Activated CD4-positive, alpha-beta T cell treated with anti-CD3 and anti-CD28 coated beads, Interleukin-2, amount 50 U/mL, for 24 hours (primary cell): ENCODE results near the gene CDHR2.
A peak's percentile ranks its signal among the peaks of the same experiment; 100 is the strongest.
"Not testable (repeated sequence)": the region's sequence is repeated elsewhere in the genome, so short reads cannot be mapped to it uniquely, and the experiment has no call there.

Experiments used
- DNase-seq, 2 donors: peaks; one replicate each; pipeline ENCODE4 v3.0.0-alpha.2; 2020; ENCODE audit warnings: low read depth in 1 of 2, low spot score in 1 of 2

CDHR2 gene

DNA sequence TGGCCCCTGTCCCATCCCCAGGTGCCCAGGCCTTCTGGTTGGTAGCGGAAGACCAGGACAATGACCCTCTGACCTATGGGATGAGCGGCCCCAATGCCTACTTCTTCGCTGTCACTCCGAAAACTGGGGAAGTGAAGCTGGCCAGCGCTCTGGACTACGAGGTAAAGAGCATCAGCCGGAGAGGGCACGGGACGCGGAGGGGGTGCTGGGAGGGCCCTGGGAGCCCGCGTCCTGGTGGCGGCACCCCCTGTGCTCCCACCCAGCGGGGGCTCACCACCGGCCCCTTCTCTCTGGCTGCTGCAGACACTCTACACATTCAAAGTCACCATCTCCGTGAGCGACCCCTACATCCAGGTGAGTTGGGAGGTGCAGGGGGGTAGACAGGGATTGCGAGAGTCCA lies 19.5 kb downstream of the CDHR2 start:
- no peak for DNase-seq

DNA sequence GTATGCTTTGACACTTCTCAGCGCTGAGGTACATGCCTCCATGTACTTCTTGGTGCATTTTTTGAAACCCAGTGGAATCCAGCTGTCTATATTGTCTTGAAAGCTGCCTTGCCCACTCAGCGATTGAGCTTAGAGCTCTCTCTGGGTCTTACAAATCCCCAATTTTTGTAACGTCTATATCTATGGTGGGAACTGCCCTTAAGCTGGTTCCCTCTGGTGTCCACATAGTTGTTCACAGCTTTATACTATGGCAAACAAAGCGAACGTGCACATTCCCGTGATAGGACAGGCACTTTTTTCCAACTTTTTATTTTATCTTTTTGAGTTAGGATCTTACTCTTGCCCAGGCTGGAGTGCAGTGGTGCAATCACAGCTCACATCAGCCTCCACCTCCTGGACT lies 20.9 kb downstream of the CDHR2 start:
- DNase-seq = no peak

DNA sequence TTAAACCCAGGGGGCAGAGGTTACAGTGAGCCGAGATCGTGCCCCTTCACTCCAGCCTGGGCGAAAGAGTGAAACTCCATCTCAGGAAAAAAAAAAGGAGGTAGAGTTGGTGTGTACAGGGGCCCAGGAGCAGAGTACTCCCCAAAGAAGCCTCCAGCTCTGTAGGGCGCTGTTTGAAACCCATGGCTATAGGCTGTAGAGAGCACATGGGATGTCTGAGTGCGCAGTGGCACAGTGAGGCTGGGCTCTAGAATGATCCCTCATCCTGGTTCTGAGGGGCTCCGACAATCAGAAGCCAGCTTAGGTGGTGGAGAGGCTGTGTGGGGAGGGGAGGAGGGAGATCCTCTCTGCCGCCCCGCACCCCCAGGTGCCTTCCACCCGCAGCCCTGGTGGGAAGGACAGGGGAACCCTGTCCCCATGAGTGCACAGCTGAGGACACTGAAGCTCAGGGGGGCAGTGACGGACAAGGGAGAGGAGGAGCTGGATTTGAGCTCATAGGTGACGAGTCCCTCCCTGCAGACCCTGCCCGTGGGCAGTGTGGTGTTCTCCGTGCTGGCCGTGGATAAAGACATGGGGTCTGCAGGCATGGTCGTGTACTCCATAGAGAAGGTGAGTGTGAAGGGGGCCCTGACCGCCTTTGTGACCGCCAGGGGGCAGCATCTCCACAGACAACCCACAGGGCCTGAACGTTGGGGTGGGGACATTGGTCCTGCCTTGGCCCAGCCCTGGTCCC lies 24.6 kb downstream of the CDHR2 start:
- DNase-seq = peak; percentile 71 to 72

DNA sequence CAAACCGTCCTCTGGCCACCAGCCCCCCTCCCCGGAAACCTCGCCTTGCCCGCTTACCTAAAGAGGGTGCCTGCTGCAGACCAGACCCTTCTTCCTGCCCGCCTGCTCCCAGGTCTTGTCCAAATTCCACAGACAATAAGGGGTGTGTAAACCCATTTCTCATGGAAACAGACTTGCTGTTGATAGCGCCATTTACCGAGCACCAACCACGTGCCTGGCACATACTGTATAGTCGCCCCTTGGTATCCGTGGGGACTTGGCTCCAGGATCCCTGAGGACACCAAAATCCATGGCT lies 25.1 kb downstream of the CDHR2 start:
- no peak for DNase-seq

DNA sequence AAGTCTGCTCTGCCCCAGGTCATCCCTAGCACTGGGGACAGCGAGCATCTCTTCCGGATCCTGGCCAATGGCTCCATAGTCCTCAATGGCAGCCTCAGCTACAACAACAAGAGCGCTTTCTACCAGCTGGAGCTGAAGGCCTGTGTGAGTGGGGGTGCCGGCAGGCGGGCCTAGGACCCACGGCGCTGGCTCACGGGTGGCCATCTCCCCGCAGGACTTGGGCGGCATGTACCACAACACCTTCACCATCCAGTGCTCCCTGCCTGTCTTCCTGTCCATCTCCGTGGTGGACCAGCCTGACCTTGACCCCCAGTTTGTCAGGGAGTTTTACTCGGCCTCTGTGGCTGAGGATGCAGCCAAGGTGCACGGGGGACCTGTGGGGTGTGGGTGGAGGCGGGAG lies 25.9 kb downstream of the CDHR2 start:
- DNase-seq = no peak

DNA sequence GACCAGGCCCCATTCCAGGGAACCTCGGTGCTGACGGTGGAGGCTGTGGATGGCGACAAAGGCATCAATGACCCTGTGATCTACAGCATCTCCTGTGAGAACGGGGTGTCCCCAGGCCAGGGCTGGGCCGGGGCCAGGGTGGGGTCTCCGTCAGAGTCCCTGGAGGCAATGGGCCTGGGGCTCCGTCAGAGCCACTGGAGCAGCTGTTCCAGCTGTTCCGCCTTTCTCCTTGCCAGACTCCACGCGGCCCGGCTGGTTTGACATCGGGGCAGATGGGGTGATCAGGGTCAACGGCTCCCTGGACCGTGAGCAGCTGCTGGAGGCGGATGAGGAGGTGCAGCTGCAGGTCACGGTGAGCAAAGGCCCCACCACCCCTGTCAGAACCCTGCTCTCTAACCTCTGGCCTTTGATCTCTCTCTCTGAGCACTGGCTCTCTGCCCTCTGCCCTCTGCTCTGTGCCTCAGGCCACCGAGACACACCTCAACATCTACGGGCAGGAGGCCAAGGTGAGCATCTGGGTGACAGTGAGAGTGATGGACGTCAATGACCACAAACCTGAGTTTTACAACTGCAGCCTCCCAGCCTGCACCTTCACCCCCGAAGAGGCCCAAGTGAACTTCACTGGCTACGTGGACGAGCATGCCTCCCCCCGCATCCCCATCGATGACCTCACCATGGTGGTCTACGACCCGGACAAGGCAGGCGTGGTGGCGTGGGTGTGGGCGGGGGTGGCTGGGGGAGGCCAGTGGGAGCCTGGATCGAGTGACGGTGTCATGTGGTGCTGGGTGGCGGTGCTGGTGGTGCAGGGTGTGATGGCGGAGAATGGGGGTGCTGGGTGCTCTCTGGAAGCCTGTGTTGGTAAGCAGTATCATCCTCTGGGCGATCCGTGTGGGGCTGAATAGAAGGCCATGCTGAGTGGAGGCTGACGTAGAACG lies 26.6 kb downstream of the CDHR2 start:
- no peak for DNase-seq

DNA sequence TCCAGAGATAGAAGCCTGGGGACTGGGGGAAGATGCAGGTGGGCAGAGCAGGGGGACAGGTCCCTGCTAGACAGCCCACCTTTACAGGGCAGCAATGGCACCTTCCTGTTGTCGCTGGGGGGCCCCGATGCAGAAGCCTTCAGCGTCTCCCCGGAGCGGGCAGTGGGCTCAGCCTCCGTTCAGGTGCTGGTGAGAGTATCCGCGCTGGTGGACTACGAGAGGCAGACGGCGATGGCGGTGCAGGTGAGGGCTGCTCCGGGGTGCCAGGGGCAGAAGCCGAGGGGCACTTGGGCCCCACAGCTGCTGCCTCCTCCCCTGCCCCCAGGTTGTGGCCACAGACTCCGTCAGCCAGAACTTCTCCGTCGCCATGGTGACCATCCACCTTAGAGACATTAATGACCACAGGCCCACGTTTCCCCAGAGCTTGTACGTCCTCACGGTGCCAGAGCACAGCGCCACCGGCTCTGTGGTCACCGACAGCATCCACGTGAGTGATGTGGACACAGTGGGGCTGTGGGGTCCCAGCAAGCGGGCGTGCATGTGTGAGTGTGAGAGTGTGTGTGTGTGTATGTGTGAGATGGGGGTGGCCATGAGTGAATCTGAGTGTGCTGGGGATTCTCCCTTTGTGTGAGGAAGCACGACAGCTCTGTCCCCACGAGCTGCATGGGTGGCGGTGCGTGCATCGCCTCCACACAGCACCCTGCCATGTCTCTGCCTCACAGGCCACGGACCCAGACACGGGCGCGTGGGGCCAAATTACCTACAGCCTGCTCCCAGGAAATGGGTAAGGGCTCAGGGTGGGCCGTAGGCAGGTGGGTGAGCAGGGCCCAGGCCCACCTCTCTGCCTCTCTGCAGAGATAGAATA lies 28.4 kb downstream of the CDHR2 start:
- no peak for DNase-seq

DNA sequence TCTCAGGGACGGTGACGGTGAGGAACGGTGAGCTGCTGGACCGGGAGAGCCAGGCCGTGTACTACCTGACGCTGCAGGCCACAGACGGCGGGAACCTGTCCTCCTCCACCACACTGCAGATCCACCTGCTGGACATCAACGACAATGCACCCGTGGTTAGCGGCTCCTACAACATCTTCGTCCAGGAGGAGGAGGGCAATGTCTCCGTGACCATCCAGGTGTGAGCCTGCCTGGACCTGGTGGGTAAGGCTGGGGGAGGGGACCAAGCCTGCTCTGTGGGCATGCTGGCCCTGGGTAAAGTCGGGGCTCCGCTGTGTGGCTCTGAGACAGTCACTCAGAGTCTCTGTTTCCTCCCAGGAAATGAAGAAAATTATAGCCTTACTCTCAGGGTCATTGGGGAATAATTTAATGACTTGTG lies 29.3 kb downstream of the CDHR2 start:
- no peak for DNase-seq

DNA sequence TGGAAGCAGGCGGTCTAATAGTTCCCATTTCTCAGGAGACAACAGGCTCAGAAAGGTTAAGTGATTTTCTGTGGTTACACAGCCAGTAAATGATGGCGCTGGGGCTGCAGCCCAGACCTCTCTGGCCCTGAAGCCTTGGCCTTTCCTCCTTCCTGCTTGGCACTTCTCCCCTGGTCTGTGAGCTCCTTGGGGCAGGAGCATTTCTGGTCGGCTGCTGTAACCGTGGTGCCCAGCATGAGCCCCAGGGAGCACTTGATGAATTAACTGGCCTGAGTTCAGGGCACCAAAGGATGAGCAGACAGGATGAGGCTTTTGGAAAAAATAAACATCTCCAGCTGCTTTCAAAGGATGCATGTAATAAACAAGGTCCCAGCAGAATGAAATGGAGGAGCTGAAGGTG lies 30.2 kb downstream of the CDHR2 start:
- DNase-seq = no peak

DNA sequence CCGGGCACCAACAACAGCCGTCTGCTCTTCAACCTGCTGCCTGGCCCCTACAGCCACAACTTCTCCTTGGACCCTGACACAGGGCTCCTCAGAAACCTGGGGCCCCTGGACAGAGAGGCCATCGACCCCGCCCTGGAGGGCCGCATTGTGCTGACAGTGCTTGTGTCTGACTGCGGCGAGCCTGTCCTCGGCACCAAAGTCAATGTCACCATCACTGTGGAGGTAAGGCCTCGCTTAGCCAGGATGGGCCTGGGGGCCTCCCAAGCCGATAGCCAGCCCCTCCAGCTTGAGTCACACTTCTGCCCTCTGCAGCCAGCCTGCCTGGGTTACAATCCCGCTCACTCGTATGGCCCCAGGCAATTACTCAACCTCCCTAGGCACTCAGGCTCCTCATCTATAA lies 32.2 kb downstream of the CDHR2 start:
- no peak for DNase-seq

DNA sequence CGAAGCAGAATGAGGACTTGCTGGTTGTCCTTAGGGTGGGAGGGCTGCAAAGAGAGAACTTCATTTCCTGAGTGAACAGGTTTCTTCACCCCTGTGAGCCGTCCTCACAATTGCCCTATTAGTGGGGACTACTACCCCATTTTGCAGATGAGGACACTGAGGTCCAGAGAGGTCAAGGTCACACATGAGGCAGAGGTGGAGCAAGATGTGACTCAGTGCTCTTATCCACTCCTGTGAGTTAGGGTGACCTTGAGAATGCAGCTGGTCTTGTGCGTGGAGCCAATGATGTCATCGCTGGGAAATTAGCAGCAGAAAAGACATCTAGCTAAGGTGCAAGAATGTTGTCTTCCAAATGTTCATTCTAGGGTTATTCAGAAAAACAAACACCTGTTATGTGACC lies 33.9 kb downstream of the CDHR2 start:
- no peak for DNase-seq

DNA sequence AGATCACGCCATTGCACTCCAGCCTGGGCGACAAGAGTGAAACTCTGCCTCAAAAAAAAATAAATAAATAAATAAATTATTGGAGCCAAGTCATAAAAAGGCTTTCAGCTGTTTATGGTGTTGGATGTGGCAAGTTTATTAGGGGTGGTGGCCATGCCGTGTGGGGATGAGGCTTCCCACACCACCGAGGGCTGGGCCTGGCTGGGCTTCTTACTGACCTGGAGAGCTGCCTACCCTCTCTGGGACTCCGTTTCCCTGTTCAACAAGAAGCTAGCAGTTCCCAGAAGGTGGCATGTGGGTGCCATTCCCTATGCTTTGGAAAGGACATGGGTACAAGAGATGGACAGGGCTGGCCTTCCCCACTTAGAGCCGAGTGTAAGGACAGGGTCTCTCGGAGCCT lies 38.3 kb downstream of the CDHR2 start:
- no peak for DNase-seq

DNA sequence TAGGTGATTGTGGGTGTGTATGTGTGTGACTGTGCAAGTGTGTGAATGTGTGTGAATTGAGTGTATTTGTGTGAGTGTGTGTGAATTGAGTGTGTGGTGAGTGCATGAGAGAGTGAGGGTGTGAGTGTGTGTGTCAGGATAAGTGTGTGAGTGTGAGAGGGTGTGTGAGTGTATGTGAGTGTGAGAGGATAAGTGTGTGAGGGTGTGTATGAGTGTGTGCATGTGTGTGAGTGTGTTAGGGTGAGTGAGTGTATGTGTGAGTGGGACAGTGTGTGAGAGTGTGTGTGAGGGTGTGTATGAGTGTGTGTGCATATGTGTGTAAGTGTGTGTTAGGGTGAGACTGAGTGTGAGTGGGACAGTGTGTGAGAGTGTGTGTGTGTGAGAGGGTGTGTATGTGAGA lies 39.2 kb downstream of the CDHR2 start:
- no peak for DNase-seq

DNA sequence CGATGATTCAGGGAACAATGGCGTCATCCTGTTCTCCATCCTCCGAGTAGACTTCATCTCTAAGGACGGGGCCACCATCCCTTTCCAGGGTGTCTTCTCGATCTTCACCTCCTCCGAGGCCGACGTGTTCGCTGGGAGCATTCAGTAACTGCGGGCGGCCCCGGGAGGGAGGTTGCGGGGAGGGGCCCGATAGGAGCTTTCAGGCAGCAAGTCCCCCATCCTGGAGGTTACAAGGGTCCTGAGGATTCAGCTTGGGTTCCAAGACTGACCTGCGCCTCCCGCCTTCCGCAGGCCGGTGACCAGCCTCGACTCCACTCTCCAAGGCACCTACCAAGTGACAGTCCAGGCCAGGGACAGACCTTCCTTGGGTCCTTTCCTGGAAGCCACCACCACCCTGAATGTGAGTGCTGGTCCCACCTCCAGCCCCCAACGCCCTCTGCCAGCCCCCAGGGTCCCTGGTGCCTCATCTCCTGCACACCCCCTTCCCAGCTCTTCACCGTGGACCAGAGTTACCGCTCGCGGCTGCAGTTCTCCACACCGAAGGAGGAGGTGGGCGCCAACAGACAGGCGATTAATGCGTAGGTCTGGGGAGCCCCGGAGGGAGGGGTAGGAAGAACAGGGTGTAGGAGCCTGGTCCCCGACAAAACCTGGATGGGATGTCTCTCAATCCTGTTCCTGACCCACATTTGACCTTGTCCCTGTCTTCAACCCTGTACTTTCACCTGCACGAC lies 40.1 kb downstream of the CDHR2 start:
- DNase-seq = no peak

DNA sequence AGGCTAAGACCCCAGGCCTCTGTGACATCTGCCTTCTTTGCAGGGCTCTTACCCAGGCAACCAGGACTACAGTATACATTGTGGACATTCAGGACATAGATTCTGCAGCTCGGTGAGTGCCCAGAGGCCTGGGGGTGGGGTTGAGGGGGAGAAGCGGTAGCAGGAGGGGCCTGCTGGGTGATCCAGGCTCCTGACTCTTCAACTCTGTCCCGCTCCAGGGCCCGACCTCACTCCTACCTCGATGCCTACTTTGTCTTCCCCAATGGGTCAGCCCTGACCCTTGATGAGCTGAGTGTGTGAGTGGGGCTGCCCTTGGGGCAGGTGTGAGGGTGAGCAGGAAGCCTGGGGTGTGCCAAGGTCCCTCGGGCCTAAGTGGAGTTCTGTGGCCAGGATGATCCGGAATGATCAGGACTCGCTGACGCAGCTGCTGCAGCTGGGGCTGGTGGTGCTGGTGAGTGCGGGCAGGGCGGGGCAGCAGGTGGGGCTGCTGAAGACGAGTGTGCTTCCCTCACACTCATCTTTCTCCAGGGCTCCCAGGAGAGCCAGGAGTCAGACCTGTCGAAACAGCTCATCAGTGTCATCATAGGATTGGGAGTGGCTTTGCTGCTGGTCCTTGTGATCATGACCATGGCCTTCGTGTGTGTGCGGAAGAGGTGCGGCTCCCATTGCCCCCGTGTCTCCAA lies 41.0 kb downstream of the CDHR2 start:
- DNase-seq = no peak

DNA sequence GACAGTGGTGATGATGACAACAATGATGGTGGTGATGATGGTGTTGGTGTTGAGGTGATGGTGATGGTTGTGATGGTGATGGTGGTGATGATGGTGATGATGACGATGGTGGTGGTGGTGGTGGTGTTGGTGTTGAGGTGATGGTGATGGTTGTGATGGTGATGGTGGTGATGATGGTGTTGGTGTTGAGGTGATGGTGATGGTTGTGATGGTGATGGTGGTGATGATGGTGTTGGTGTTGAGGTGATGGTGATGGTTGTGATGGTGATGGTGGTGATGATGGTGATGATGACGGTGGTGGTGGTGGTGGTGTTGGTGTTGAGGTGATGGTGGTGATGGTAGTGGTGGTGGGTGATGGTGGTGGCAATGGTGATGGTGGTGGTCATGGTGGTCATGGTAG lies 42.5 kb downstream of the CDHR2 start:
- DNase-seq = not testable (repeated sequence)

DNA sequence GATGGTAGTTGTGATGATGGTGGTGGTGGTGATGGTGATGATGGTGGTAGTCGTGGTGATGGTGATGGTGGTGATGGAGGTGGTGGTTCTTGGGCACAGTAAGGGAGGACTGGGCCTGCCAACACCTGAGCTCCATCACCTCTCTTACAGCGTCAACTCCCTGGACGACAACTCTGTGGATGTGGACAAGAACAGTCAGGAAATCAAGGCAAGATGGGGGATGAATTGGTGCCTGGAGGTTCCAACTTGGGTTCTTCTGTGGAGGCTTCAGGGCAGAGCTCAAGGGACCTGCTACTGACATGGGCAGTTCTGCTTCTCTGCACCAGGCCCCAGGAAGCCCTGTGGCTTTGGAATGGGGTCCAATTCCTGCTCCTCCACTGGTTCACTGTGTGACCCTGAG lies 43.4 kb downstream of the CDHR2 start:
- no peak for DNase-seq

DNA sequence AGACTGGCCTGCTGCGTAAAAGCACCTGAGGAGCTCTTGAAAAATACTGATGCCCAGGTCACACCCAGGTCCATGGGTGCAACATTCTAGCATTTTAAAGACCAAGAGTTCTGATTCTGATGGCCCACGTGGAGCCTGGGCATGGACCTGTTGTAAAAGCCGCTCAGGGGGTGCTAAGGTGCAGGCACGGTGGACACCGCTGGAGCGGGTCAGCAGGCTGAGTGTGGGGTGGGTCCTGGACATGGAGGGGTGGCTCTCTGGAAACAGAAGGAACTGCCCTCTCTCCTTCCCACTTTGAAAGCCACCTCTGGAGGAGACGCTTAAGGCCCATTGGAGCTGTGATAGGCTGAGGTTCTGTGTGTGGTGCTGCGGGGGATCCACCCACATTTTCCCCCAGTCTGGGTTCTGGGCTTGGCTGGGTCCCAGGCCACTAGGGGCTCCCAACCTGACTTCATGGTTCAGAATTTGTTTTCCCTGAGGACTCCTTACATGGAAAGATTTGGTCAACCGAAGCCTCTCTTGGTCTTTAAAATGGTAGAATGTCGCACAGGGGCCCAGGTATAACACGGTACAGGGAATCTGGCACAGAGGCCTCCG lies 44.2 kb downstream of the CDHR2 start:
- DNase-seq = no peak

DNA sequence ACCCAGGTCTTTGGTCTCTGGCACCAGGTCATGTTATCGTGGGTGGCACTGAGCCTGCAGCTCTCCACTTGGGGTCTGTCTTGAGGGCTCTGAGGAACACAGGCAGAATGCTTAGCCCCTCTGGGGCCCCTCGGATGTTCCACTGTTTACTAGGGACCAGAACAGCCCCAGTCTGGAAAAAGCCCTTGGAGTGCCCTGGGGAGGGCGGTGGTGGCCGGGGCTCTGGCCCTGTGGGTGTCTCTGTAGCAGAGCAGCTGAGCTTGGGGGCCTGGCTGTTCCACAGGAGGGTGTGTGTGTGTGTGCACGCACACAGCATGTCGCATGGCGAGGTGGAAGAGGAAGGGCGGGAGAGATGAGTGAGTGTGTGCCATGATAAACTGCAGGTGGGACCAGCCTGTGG lies 45.4 kb downstream of the CDHR2 start:
- no peak for DNase-seq

DNA sequence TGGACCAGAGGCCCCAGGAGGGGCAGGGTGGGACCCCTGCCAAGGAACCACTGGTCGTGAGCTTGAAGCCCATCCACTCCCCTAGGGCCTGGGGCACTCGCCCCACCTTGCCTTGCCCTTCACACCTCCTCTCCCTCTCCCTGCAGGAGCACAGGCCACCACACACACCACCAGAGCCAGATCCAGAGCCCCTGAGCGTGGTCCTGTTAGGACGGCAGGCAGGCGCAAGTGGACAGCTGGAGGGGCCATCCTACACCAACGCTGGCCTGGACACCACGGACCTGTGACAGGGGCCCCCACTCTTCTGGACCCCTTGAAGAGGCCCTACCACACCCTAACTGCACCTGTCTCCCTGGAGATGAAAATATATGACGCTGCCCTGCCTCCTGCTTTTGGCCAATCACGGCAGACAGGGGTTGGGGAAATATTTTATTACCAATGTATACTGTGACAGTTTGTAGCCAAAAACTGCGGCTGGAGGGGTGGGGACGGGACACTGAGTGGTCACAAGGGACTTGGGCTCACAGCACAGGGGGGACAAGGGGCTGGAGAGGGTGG lies 46.3 kb downstream of the CDHR2 start:
- DNase-seq = no peak
